Activated CD4-positive, alpha-beta T cell treated with anti-CD3 and anti-CD28 coated beads, Interleukin-2, amount 50 U/mL, for 48 hours (primary cell): ENCODE results near the gene SLC16A12.

ENCODE experiments used
- DNase-seq, 2 experiments: peaks; one replicate each; pipeline ENCODE4 v3.0.0-alpha.2; 2020

The SLC16A12 gene

GRCh38 chr10:89535171-89536012, at the start of gene SLC16A12:
TSS of gene SLC16A12 (minus strand) at chr10:89535594. CDS start at chr10:89462578, 73,016 bp downstream.
- DNase-seq, result peak; percentile 1 to 5

GRCh38 chr10:89582022-89582421, 46.6 kb upstream of the SLC16A12 start:
- no peak for DNase-seq

GRCh38 chr10:89580243-89580642, 44.8 kb upstream of the SLC16A12 start:
- no peak for DNase-seq

GRCh38 chr10:89576696-89577095, 41.3 kb upstream of the SLC16A12 start:
- DNase-seq, result no peak

- DNase-seq, result no peak
These were observed 40.6 kb upstream of the SLC16A12 start for GRCh38 chr10:89576022-89576421.

- no peak for DNase-seq
These were observed 39.6 kb upstream of the SLC16A12 start for GRCh38 chr10:89575031-89575430.

GRCh38 chr10:89574368-89574767, 39.0 kb upstream of the SLC16A12 start:
- no peak for DNase-seq

- DNase-seq, result no peak
These were observed 32.3 kb upstream of the SLC16A12 start for GRCh38 chr10:89567576-89568245.

- no peak for DNase-seq
These were observed 31.6 kb upstream of the SLC16A12 start for GRCh38 chr10:89566992-89567391.

GRCh38 chr10:89566095-89566950, 30.9 kb upstream of the SLC16A12 start:
- no peak for DNase-seq

GRCh38 chr10:89565180-89565579, 29.8 kb upstream of the SLC16A12 start:
- DNase-seq, result no peak

GRCh38 chr10:89563861-89564478, 28.6 kb upstream of the SLC16A12 start:
- no peak for DNase-seq

GRCh38 chr10:89563311-89563710, 27.9 kb upstream of the SLC16A12 start:
- DNase-seq, result no peak

GRCh38 chr10:89556600-89556999, 21.2 kb upstream of the SLC16A12 start:
- no peak for DNase-seq

GRCh38 chr10:89555688-89556445, 20.5 kb upstream of the SLC16A12 start:
- no peak for DNase-seq

- no peak for DNase-seq
These were observed 19.0 kb upstream of the SLC16A12 start for GRCh38 chr10:89554433-89554832.

- DNase-seq, result no peak
These were observed 17.8 kb upstream of the SLC16A12 start for GRCh38 chr10:89553064-89553734.

- DNase-seq, result no peak
These were observed 16.8 kb upstream of the SLC16A12 start for GRCh38 chr10:89552213-89552612.

GRCh38 chr10:89550509-89550908, 15.1 kb upstream of the SLC16A12 start:
- DNase-seq, result no peak

- DNase-seq, result no peak
These were observed 14.1 kb upstream of the SLC16A12 start for GRCh38 chr10:89549510-89549909.

- DNase-seq, result no peak
These were observed 13.3 kb upstream of the SLC16A12 start for GRCh38 chr10:89548673-89549072.
